OCI-LY1 (cell line): ENCODE data around the gene SLC35F3.

ENCODE experiments used
- CTCF ChIP-seq: fragments of 200-600 bp; sonication (generic), shearing (Covaris generic); IDR thresholded peaks from 2 replicates; pipeline ENCODE4 v1.5.1; 2017; ENCODE audit warnings: mild to moderate bottlenecking, antibody characterized with exemption, low read length, moderate library complexity, mixed read lengths
- EZH2 ChIP-seq: fragments of 200-600 bp; sonication (generic), shearing (Covaris generic); IDR thresholded peaks from 2 replicates; pipeline ENCODE4 v1.8.0; 2017; ENCODE audit warnings: borderline replicate concordance, mixed run types, mild to moderate bottlenecking, antibody characterized with exemption, low read length, moderate library complexity, mixed read lengths

- no peak for TF ChIP-seq CTCF
- TF ChIP-seq EZH2, result no peak
Observed at GRCh38 chr1:233868461-233868860, 36.0 kb upstream of the SLC35F3 start.
